IPS-NIHi11 (cell line): ENCODE measurements around the gene CNNM3.
A peak's percentile ranks its signal among the peaks of the same experiment; 100 is the strongest.

Experiments used
- DNase-seq: peaks from one replicate; pipeline ENCODE4 v3.0.0; 2012; ENCODE audit warnings: mixed read lengths, low spot score

CNNM3 gene

GRCh38 chr2:96864343-96865091 is 48.4 kb downstream of the CNNM3 start:
- no peak for DNase-seq

GRCh38 chr2:96865654-96866053 is 49.6 kb downstream of the CNNM3 start:
- no peak for DNase-seq

DNA sequence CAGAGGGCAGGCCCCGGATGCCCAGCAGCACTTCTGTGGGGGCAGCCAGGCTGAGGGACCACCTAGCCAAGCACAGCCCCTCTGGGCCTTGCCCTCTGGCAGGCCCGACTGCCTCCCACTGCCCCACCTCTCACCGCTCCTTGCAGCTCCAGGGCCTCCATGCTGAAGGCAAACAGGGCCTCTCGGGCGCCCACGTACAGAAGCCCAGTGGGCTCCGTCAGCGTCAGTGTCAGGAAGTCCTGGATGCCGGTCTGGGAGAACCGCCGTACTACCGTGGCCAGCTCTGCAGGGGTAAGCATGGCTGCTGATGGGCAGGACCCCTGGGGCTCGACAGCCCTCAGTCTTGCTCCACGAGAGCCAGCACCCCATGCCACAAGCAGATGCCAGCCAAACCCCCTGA is 50.1 kb downstream of the CNNM3 start:
- no peak for DNase-seq

GRCh38 chr2:96866586-96866985 is 50.5 kb downstream of the CNNM3 start:
- no peak for DNase-seq

DNA sequence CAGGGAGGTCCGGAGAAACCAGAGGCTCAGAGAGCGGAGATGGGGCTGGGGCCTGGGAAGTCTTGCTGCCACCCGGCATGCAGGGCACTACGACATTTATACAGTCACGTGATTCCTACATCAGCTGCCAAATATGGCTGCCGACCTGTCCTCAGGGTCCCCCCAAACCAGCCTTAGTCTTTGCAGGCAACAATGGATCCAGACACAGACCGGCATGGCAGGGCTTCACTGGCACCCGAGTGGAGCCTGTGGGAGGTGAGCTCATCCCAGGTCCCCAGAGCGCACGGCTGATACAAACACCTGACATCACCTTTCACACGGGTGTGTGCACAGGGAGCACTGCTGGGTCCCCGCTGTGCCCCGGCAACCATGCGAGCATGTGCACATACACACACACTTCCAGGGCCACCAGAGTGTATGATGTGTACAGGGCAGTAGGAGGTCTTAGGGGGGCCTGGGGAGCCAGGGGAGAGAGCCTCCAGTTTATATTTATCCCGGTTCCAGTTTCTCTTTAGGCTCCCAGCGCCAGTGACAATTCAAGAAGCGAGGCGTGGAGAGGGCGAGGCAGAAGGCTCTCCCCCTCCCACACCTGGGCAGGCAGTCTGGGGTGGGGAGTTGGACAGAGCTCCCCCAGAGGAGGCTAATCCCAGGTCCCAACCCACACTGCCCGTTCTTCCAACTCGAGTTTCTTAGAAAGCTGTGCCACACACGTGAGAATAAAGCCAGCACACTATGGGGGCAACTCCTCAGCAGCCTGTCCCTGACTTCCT is 51.1 kb downstream of the CNNM3 start:
- DNase-seq, result no peak

- no peak for DNase-seq
Measured at GRCh38 chr2:96867756-96868554, 51.9 kb downstream of the CNNM3 start.

GRCh38 chr2:96868555-96869280 is 52.6 kb downstream of the CNNM3 start:
- peak; percentile 90 for DNase-seq

DNA sequence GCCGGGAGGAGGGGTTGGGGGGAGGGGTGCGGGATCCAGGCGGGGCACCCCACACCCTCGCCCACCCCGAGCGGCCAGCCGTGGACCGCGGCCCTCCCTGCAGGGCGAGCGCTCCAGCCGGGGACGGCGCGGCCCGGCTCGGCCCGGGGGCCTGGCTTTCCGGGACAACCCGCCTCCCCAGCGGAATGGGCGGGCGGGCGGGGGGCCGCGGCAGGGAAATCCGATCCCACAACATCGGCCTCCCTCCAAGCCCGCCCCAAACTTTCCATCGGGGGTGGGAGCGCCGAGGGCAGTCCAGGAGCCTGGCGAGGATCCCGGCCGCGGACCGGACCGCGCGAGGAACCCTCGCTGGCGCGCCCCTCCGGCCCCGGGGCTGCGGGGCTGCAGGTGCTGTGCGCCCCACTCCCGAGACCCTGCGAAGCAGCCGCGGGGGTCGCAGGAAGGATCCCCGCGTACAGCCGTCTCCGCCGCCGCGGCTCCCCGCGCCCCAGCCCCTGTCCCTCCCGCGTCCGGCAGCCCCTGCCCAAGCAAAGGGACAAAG is 53.3 kb downstream of the CNNM3 start:
- peak; percentile 81 for DNase-seq

GRCh38 chr2:96869822-96870625 is 54.0 kb downstream of the CNNM3 start, which contains the start of gene SEMA4C:
Gene SEMA4C (minus strand): TSS chr2:96870080. CDS start chr2:96867886, 2,194 bp downstream.
- no peak for DNase-seq

- no peak for DNase-seq
Measured at GRCh38 chr2:96870626-96871255, 54.7 kb downstream of the CNNM3 start.

DNA sequence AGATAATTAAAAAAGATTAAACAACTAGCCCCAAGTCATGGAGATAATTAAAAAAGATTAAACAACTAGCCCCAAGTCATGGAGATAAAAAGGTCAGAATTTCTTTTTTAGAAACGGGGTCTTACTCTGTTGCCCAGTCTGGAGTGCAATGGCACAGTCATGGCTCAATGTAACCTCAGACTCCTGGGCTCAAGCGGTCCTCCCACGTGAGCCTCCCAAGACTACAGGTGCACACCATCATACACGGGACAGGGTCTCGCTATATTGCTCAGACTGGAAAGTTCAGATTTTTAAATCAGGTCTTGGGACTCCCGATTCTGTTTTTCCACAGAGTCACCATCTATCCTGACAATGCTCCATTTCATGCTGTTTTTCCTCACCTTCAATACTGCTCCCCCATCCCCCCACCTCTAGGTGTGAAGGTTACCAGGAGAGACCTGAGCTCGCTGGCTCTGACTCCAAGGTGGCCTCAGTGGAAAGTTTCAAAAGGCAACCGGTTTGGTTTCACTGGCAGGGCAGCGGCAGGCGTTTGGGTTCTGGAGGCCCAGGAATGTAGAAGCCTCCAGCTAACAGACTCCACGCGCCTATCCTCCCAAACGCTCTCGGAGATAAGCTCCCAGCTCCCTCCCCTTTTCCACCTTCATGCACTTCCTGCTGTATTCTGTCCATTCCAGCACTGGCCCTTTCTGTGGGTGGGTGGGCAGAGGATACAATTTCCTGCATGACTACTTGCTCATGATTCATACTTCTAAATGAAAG is 56.7 kb downstream of the CNNM3 start:
- DNase-seq, result no peak

- no peak for DNase-seq
Measured at GRCh38 chr2:96873651-96874096, 57.6 kb downstream of the CNNM3 start.

- DNase-seq, result no peak
Measured at GRCh38 chr2:96874198-96874831, 58.2 kb downstream of the CNNM3 start.

GRCh38 chr2:96875498-96876268 is 59.6 kb downstream of the CNNM3 start:
- DNase-seq, result no peak

GRCh38 chr2:96876269-96877041 is 60.4 kb downstream of the CNNM3 start:
- no peak for DNase-seq

GRCh38 chr2:96877042-96877451 is 61.0 kb downstream of the CNNM3 start:
- no peak for DNase-seq

- DNase-seq, result no peak
Measured at GRCh38 chr2:96877631-96878092, 61.6 kb downstream of the CNNM3 start.
